GM13977 (cell line): Measurements from ENCODE around the gene ITGAE.
A peak's percentile ranks its signal among the peaks of the same experiment; 100 is the strongest.

Source experiments
- DNase-seq: peaks from one replicate; pipeline ENCODE4 v3.0.0; 2012; ENCODE audit warnings: low spot score
- in situ Hi-C: fragments of 300-500 bp; cut with MboI; formaldehyde crosslinking; loops from one replicate; pipeline ENCODE4 v1.12.0; 2022; ENCODE audit warnings: low sequenced_read_pairs, low pct_unique_long_range_greater_than_20kb, mixed read lengths, inconsistent platforms; ENCODE audit not compliant: unreplicated experiment
- TF ChIP-seq, protein P1 (sequence below): IDR thresholded peaks from 2 replicates; pipeline ENCODE4 v1.5.1; 2012; ENCODE audit warnings: mild to moderate bottlenecking, control low read depth; ENCODE audit not compliant: insufficient read depth; ENCODE audit errors: extremely low read depth, missing control alignments

The ITGAE gene

DNA sequence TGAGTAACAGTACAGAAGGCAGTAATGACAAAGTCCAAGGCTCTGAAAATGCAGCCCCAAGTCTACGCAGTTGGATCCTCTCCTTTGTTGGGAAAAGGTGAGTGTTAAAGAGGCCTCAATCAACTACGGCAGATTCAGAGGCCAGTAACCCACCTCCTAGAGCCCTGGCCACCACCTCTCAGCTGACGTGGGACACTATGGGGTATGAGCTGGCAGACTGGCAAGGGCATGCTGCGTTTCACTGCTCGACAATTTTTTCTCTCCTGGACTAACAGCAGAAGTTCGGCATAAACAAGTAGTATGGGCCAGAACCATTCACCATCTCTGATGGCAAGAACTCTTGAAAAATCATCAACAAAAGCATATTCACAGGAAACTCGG lies 27.9 kb upstream of the ITGAE start:
- in situ Hi-C loops: loop anchor here (10.0 kb wide), 1 partner anchor 154 kb away; no protein-coding TSS in a partner anchor

GRCh38 chr17:3828151-3828851 lies 27.3 kb upstream of the ITGAE start:
- TF ChIP-seq, protein P1, sequence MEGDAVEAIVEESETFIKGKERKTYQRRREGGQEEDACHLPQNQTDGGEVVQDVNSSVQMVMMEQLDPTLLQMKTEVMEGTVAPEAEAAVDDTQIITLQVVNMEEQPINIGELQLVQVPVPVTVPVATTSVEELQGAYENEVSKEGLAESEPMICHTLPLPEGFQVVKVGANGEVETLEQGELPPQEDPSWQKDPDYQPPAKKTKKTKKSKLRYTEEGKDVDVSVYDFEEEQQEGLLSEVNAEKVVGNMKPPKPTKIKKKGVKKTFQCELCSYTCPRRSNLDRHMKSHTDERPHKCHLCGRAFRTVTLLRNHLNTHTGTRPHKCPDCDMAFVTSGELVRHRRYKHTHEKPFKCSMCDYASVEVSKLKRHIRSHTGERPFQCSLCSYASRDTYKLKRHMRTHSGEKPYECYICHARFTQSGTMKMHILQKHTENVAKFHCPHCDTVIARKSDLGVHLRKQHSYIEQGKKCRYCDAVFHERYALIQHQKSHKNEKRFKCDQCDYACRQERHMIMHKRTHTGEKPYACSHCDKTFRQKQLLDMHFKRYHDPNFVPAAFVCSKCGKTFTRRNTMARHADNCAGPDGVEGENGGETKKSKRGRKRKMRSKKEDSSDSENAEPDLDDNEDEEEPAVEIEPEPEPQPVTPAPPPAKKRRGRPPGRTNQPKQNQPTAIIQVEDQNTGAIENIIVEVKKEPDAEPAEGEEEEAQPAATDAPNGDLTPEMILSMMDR: no peak
- DNase-seq: no peak
- in situ Hi-C loops: loop anchor here (10.0 kb wide), 1 partner anchor 154 kb away; no protein-coding TSS in a partner anchor

More for the DNA sequence above, 27.9 kb upstream of the ITGAE start:
- TF ChIP-seq, protein P1: no peak
- no peak for DNase-seq

GRCh38 chr17:3827124-3827773 lies 26.3 kb upstream of the ITGAE start:
- in situ Hi-C loops: loop anchor here (10.0 kb wide), 1 partner anchor 152 kb away; no protein-coding TSS in a partner anchor
- TF ChIP-seq, protein P1: peak; percentile 84
- peak; percentile 63 for DNase-seq

- TF ChIP-seq, protein P1: no peak
- no peak for DNase-seq
- in situ Hi-C loops: loop anchor here (10.0 kb wide), 1 partner anchor 151 kb away; no protein-coding TSS in a partner anchor
These were observed 25.2 kb upstream of the ITGAE start for GRCh38 chr17:3826191-3826590.

DNA sequence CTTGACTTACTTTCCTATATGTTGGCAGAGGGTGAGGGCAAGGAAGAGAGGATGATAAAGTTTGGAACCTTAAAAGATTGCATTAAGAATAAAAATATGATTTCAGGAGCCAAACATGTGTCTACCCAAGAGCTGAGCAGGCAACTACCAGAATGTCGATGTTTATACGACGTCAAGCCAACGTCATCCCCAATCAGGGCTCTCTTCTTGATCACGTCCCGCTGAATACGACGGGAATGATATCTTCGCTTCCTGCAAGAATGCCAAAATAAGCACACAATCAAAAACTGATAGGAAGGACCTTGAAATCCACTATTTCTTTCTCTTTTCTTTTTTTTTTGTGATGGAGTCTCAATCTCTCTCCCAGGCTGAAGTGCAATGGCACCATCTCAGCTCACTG lies 20.1 kb upstream of the ITGAE start:
- in situ Hi-C loops: loop anchor here (5.0 to 10.0 kb wide), 2 partner anchors 84 to 146 kb away; no protein-coding TSS in a partner anchor
- no peak for DNase-seq
- TF ChIP-seq, protein P1: no peak

DNA sequence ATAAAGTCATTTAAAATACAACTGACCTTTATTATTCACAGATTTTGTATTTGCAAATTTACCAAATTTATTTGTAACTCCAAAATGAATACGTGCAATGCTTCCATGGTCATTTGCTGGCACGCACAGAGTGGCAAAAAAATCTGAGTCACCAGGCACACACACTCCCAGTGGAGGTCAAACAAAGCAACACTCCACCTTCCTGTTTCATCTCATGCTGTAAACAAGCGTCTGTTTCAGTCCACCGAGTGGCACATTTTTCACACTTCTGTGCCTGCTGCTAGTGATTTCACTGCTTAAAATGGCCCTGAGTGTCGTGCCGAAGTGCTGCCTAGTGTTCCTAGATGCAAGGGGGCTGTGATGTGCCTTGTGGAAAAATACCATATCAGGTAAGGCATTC lies 17.8 kb upstream of the ITGAE start:
- TF ChIP-seq, protein P1: no peak
- in situ Hi-C loops: no loop called here
- DNase-seq: no peak
